ENCODE data around the gene SESTD1.

The SESTD1 gene

GRCh38 chr2:179137200-179137759 is 127.4 kb downstream of the SESTD1 start:
- no peak overlapping the region for H3K4me3 Mint-ChIP-seq
- no peak overlapping the region for H3K27ac Mint-ChIP-seq
- ATAC-seq, result no peak
- H3K36me3 Mint-ChIP-seq, result no peaks in the 10 kb centered on the region
- H3K4me1 Mint-ChIP-seq, result no peaks in the 10 kb centered on the region
- no peaks in the 10 kb centered on the region for H3K27me3 Mint-ChIP-seq
- no peaks in the 10 kb centered on the region for H3K9me3 Mint-ChIP-seq

GRCh38 chr2:179133016-179133415 is 131.6 kb downstream of the SESTD1 start:
- Mint-ChIP-seq H3K36me3 (no peaks in the 10 kb centered on the region), H3K27me3 (no peaks in the 10 kb centered on the region), H3K27ac (no peak overlapping the region), H3K4me3 (no peak overlapping the region), H3K4me1 (no peaks in the 10 kb centered on the region), H3K9me3 (no peaks in the 10 kb centered on the region)
- ATAC-seq, result no peak

GRCh38 chr2:179132076-179132475 is 132.6 kb downstream of the SESTD1 start:
- ATAC-seq, result peak; percentile 27
- Mint-ChIP-seq H3K9me3 (no peaks in the 10 kb centered on the region), H3K4me1 (no peaks in the 10 kb centered on the region), H3K36me3 (no peaks in the 10 kb centered on the region), H3K4me3 (no peak overlapping the region), H3K27me3 (no peaks in the 10 kb centered on the region), H3K27ac (peak overlapping the region; percentile 62)

GRCh38 chr2:179130560-179130959 is 134.1 kb downstream of the SESTD1 start:
- H3K9me3 Mint-ChIP-seq, result no peaks in the 10 kb centered on the region
- no peak overlapping the region for H3K4me3 Mint-ChIP-seq
- no peaks in the 10 kb centered on the region for H3K4me1 Mint-ChIP-seq
- H3K27me3 Mint-ChIP-seq, result no peaks in the 10 kb centered on the region
- no peaks in the 10 kb centered on the region for H3K36me3 Mint-ChIP-seq
- no peak for ATAC-seq
- no peak overlapping the region for H3K27ac Mint-ChIP-seq

GRCh38 chr2:179129574-179130238 is 134.9 kb downstream of the SESTD1 start:
- Mint-ChIP-seq H3K9me3 (no peaks in the 10 kb centered on the region), H3K27me3 (no peaks in the 10 kb centered on the region), H3K36me3 (no peaks in the 10 kb centered on the region), H3K4me1 (no peaks in the 10 kb centered on the region), H3K4me3 (no peak overlapping the region), H3K27ac (no peak overlapping the region)
- no peak for ATAC-seq

- no peak overlapping the region for H3K4me3 Mint-ChIP-seq
- H3K4me1 Mint-ChIP-seq, result peaks cover 7% of the 10 kb centered on the region
- no peaks in the 10 kb centered on the region for H3K27me3 Mint-ChIP-seq
- ATAC-seq, result no peak
- no peak overlapping the region for H3K27ac Mint-ChIP-seq
- no peaks in the 10 kb centered on the region for H3K9me3 Mint-ChIP-seq
- peaks cover 11% of the 10 kb centered on the region for H3K36me3 Mint-ChIP-seq
These were observed 139.2 kb downstream of the SESTD1 start for GRCh38 chr2:179125404-179125803.

GRCh38 chr2:179124282-179124681 is 140.3 kb downstream of the SESTD1 start:
- no peak for ATAC-seq
- H3K4me1 Mint-ChIP-seq, result peaks cover 7% of the 10 kb centered on the region
- no peaks in the 10 kb centered on the region for H3K9me3 Mint-ChIP-seq
- H3K36me3 Mint-ChIP-seq, result peaks cover 19% of the 10 kb centered on the region
- no peak overlapping the region for H3K27ac Mint-ChIP-seq
- H3K27me3 Mint-ChIP-seq, result no peaks in the 10 kb centered on the region
- H3K4me3 Mint-ChIP-seq, result no peak overlapping the region

GRCh38 chr2:179123272-179123662 is 141.4 kb downstream of the SESTD1 start:
- Mint-ChIP-seq H3K27me3 (no peaks in the 10 kb centered on the region), H3K27ac (no peak overlapping the region), H3K9me3 (no peaks in the 10 kb centered on the region), H3K4me3 (no peak overlapping the region), H3K36me3 (peaks cover 25% of the 10 kb centered on the region), H3K4me1 (peaks cover 7% of the 10 kb centered on the region)
- ATAC-seq, result no peak

GRCh38 chr2:179107737-179108136 is 156.9 kb downstream of the SESTD1 start:
- Mint-ChIP-seq H3K27ac (no peak overlapping the region), H3K4me3 (no peak overlapping the region), H3K36me3 (peaks cover 31% of the 10 kb centered on the region), H3K4me1 (peaks cover 12% of the 10 kb centered on the region), H3K9me3 (no peaks in the 10 kb centered on the region), H3K27me3 (no peaks in the 10 kb centered on the region)
- no peak for ATAC-seq

- H3K36me3 Mint-ChIP-seq, result peaks cover 22% of the 10 kb centered on the region
- peaks cover 12% of the 10 kb centered on the region for H3K4me1 Mint-ChIP-seq
- no peak overlapping the region for H3K4me3 Mint-ChIP-seq
- H3K27me3 Mint-ChIP-seq, result no peaks in the 10 kb centered on the region
- H3K27ac Mint-ChIP-seq, result no peak overlapping the region
- no peaks in the 10 kb centered on the region for H3K9me3 Mint-ChIP-seq
- no peak for ATAC-seq
These were observed 157.8 kb downstream of the SESTD1 start for GRCh38 chr2:179106676-179107428.

GRCh38 chr2:179106342-179106675 is 158.3 kb downstream of the SESTD1 start:
- no peak overlapping the region for H3K27ac Mint-ChIP-seq
- no peaks in the 10 kb centered on the region for H3K9me3 Mint-ChIP-seq
- peaks cover 12% of the 10 kb centered on the region for H3K4me1 Mint-ChIP-seq
- no peak overlapping the region for H3K4me3 Mint-ChIP-seq
- peaks cover 21% of the 10 kb centered on the region for H3K36me3 Mint-ChIP-seq
- ATAC-seq, result no peak
- no peaks in the 10 kb centered on the region for H3K27me3 Mint-ChIP-seq

- no peaks in the 10 kb centered on the region for H3K9me3 Mint-ChIP-seq
- H3K4me1 Mint-ChIP-seq, result peaks cover 12% of the 10 kb centered on the region
- H3K36me3 Mint-ChIP-seq, result peaks cover 15% of the 10 kb centered on the region
- peak overlapping the region; percentile 64 for H3K27ac Mint-ChIP-seq
- no peaks in the 10 kb centered on the region for H3K27me3 Mint-ChIP-seq
- H3K4me3 Mint-ChIP-seq, result no peak overlapping the region
- peak; percentile 41 for ATAC-seq
These were observed 159.9 kb downstream of the SESTD1 start for GRCh38 chr2:179104736-179105135.

GRCh38 chr2:179098080-179098689 is 166.4 kb downstream of the SESTD1 start:
- Mint-ChIP-seq H3K4me3 (no peak overlapping the region), H3K36me3 (no peaks in the 10 kb centered on the region), H3K9me3 (no peaks in the 10 kb centered on the region), H3K4me1 (peaks cover 49% of the 10 kb centered on the region), H3K27me3 (no peaks in the 10 kb centered on the region), H3K27ac (no peak overlapping the region)
- no peak for ATAC-seq

GRCh38 chr2:179097131-179097530 is 167.5 kb downstream of the SESTD1 start:
- ATAC-seq, result no peak
- Mint-ChIP-seq H3K27ac (peak overlapping the region; percentile 36), H3K27me3 (no peaks in the 10 kb centered on the region), H3K36me3 (no peaks in the 10 kb centered on the region), H3K4me3 (no peak overlapping the region), H3K4me1 (peaks cover 55% of the 10 kb centered on the region), H3K9me3 (no peaks in the 10 kb centered on the region)

- Mint-ChIP-seq H3K27ac (peak overlapping the region; percentile 36), H3K9me3 (no peaks in the 10 kb centered on the region), H3K4me3 (peak overlapping the region; percentile 32), H3K36me3 (no peaks in the 10 kb centered on the region), H3K27me3 (no peaks in the 10 kb centered on the region), H3K4me1 (peaks cover 55% of the 10 kb centered on the region)
- peak; percentile 98 for ATAC-seq
These were observed 168.5 kb downstream of the SESTD1 start for GRCh38 chr2:179096090-179096489.

Data from stimulated activated memory B cell treated with anti-CD40 and anti-IgM and Interleukin-4, amounts not matched to agents 10 μg/mL and 1 μg/mL and 100 μg/mL, for 72 hours (primary cell).